Stimulated activated CD4-positive, alpha-beta T cell treated with anti-CD3 and anti-CD28 coated beads, Interleukin-15, amount 100 ng/mL, for 48 hours (primary cell): Measurements from ENCODE around the gene ATRNL1.
"Not testable (repeated sequence)": the region's sequence is repeated elsewhere in the genome, so short reads cannot be mapped to it uniquely, and the experiment has no call there.

Experiments used
- DNase-seq, 2 donors: peaks; one replicate each; pipeline ENCODE4 v3.0.0-alpha.2; 2020; ENCODE audit warnings: low read depth in 2 of 2

Gene ATRNL1

DNA sequence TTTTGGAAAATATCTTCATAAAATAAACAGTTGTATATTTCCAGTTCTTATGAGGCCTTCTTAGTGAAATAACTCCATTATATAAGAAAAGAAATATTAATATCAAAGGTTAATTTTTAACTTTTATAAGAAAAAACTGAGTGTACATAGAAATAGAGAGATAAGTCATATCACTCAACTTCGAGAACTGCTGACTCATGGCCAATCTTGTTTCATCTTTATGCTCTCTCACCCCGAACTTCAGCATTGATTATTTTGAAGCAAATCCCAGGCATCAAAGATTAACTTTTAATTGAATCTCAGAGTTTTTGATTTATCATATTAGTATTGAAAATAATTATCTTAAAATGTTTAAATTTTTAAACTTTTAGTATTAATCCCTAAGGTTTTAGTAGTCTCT, 652.8 kb downstream of the ATRNL1 start:
- DNase-seq = no peak

DNA sequence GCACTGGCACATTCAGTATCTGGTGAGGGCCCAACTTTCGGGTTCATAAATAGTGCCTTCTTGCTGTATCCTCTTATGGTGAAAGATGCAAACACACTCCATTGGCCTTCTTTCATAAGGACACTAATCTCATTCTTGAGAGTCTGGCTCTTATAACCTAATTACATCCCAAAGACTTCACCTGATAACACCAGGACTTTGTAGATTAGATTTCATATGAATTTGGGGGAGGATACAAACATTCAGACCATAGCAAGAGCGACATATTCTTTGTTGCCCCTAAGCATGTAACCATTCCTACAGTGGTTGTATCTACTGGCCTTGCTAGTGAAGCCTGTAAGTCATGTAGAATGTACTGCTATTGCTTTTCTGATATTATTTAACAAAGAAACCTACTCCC, 654.6 kb downstream of the ATRNL1 start:
- no peak for DNase-seq

DNA sequence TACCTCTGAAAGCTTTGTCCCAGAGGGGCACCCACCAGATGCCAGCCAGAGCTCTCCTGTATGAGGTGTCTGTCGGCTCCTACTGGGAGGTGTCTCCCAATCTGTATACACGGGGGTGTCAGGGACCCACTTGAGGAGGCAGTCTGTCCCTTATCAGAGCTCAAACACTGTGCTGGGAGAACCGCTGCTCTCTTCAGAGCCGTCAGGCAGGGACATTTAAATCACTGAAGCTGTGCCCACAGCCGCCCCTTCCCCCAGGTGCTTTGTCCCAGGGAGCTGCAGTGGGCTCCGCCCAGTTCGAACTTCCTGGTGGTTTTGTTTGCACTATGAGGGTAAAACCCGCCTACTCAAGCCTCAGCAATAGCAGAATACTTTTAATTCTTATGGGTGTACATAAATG, 665.3 kb downstream of the ATRNL1 start:
- DNase-seq = not testable (repeated sequence)

DNA sequence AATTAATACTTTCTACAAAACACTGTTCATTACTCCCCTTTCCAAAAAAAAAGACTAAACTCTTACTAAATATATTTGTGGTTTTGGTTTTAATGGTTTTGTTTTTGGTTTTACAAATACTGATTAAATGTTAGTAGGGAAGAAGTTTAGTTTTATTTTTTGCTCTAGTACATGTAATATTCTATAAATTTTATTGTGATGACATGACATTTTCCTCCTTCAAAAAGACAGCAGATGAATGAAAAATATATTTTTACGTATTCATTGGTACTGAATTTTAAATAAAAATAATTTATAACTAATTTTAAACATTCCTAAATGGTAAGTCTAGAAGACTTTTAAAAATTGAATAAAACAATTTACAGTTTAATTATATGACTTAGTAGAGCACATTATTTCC, 667.0 kb downstream of the ATRNL1 start:
- DNase-seq = no peak

DNA sequence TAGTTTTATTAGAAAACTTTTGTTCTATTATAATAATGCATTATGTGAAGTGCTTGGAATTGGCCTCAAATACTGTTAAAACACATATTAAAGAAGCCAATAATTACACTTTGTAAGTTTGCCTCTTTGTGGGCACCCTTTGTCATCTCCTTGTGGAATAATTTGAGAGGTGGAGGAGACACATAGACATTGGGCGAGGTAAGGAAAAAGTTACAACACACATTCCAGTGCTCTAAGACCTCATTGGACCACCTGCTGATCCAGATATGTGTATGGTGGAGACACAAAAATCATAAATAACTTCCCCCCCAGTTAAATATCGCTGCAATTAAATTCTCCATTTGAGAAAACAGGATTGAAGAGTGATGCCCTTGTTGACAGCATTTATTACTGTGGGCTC, 668.0 kb downstream of the ATRNL1 start:
- DNase-seq = no peak

DNA sequence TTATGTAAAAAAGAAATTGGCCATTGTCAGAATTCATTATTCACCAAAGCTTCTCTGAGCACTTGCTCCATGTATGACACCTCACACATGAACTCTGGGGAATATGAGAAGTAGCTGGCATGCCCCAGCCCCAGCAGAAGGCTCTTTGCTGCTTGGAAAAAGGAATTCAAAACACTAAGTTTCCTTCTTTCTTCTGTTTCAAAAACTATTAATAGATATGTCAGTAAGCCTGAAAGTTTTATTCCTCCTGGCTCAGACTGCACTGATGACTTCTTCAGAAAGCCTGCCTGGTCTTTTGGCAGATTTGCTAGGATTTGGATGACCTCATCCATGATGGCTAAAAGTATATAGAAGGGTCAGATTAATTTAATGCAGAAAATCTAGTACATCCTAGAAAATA, 668.9 kb downstream of the ATRNL1 start:
- DNase-seq = no peak

DNA sequence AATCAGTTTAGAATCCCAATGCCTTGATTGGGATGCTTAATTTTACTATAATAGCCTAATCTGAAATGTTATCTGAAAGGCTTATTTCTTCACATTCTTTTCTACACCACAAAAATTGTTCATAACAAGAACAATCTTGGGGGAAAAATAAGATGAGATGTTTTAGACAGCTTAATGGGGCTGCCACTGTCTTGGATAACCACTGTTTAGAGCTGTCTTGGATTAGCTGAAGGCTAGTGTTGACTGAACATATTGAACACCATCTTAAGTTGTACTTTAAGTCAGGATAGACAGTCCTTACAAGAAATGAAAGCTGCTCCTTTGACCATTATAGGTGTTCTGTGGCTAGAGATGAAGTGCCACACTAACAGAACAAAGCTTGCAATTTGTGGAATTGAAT, 678.6 kb downstream of the ATRNL1 start:
- DNase-seq = no peak

DNA sequence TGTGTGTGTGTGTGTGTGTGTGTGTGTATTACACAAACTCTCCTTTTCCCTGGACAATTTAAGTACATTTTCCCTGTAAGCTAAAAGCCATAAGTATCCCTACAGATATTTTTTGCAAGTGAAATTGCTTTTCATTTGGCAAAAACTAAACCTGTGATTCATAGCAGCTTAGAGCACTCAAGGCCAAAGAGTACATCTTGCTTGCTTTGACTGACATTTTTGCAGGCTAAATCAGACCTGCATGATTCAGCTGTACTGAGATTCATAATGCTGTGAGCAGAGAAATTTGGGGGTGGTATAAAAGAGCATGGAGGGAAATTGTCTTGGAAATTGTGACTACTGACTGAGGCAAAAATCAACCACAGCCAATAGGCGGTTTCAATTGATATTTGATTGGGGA, 679.4 kb downstream of the ATRNL1 start:
- no peak for DNase-seq

DNA sequence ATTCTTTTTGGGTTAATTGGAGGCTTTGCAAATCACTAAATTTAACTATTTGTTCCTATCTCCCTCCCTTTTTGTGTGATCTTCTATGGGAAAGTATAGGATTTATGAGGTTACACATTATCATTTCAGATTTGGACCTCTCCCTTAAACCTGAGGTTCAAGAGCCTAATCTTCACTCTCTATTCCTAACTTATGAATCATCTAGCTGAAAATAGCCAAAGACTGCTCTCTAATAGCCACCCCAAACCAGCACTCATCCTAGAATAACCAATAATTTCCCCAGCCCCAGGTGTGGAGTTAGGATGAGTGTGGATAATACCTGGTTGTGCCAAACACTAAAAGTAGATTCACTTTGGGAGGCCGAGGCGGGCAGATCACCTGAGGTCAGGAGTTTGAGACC, 680.7 kb downstream of the ATRNL1 start:
- DNase-seq = no peak

DNA sequence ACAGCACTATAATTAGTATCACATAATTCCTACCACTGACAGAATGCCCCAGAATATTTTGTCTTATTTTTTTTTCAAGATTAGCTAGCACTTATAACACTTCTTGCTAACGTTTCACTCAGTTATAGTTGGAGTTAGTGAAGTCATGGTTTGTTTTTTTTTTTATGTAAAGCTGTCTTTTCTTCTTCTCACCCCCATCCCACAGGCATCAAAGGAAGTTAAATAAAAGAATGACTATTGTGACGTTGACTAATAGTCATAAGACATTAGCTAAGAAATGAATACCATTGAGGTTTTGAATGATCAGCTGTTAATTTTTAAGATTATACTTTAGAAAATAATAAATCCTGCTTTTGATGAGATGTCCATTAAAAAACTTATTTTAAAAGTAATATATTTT, 681.6 kb downstream of the ATRNL1 start:
- DNase-seq = no peak

DNA sequence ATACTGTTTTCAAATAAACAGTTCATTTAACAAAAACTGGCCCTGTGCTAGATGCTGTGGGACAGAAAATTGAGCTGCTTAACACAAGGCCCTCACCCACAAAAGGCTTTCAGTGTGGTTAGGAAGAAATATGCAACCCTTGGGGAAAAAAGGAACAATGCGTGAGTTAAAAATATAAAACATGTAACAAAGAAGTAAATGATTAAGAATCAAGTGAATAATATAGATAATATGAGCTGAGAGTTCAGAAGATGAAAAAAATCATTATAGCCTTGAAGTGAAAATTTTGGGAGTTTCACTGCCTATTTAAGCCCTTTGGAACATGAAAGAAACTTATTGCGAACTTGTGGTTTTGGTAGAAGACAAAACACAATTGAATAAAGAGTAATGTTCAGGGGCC, 684.5 kb downstream of the ATRNL1 start:
- no peak for DNase-seq

DNA sequence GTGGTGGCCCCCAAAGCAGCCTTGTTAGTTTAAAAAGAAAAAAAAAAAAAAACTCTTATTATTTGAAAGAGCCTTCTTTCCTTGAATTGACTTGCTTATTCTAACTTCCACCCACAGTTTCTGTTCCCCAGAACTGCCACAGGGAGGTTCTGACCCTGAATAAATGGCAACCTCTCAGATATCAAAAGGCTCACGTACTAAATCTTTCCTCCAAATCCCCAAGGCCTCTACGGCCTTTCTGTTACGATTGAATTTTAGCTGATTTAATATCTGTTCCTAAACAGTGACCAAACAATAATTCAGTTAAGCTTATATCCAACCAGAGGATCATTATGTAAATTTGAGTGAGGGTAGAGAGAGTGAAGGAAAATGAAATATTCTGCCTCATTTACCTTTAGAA, 697.1 kb downstream of the ATRNL1 start:
- no peak for DNase-seq

DNA sequence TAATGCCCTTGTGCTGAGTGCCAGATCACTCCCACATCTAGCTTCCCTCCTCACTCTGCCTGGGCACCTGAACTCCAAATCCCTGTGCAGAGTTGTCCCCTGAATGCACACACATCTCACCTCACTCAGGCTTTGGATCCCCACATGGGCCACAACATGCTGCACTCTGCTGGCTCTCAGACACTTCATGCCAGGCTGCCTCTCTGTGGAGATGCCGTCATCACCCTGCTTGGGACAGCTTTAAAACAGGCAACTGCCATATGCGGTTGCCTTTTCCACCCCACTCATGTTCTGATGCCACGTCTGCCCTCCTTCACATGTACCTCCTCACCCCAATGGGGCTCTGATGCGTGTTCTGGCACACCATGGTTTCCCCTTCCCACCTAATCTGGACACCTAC, 702.8 kb downstream of the ATRNL1 start:
- DNase-seq = no peak

DNA sequence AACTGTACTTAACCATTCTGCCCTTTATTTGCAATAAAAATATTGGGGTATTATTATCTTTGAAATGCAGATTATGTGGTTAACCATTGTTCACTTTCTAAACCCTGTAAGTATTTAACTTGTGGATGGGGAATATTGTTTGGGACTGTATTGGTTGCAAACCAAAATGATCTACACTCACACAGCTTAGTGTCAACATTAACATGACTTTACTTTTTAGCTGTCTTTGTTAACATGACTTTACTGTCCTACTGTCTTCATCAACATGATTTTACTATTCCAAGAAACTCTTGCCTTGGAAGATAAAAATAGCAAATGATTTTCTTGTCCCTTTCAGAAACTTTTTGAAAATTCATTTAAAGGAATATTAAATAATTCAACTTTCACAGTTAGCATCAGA, 708.3 kb downstream of the ATRNL1 start:
- DNase-seq = no peak

DNA sequence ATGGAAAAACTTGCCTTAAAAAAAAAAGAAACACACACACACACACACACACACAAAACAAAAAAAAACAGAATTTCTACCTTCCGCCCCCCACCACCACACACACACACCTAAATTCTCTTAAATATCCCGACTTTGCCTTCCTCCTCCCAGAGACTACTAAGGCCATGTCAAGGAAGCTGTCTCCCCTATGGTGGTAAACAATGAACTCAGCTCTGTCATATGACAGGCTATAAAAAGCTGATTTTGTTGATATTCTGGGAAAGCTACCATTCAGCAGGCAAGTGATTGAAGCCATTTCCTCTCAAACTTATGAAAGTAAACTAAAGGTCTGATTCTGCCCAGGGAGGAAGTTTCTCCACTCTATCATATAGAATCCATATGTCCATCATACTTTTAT, 708.8 kb downstream of the ATRNL1 start:
- no peak for DNase-seq

DNA sequence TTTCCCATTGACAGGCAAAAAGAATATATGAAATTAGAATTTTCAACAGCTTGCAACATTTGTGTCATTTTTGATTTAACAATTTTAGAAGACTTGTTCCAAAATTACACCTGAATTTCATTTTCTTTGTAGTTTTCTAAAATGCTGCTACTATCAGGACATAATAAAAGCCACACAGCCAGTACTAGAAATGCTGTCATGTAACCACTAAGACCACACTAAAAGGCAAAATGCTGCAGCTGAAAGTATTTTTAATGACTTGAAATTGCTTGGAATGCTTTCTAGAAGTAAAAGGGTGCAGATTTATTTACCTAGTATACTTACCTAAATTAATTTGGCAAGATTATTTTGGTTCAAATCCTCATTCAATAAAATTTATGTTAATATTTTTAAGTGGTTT, 709.7 kb downstream of the ATRNL1 start:
- DNase-seq = no peak

DNA sequence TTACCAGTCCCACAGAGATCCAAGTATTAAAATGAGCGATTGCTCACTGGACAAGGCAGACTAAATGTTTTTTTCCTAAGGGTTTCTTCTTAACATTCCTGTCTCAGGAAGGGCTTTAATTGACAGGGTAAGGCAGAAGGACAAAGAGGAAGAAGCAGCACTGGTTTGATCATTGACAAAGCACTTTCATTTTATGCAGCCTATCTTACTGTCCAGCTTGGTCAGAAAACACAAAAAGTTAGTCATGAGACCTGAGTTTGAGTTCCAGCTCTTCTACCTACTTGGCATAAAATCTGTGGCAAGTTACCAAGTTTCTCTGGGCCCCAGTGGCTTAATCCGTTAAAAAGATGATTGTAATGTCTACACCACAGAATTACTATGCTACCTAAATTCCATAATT, 721.4 kb downstream of the ATRNL1 start:
- DNase-seq = no peak

DNA sequence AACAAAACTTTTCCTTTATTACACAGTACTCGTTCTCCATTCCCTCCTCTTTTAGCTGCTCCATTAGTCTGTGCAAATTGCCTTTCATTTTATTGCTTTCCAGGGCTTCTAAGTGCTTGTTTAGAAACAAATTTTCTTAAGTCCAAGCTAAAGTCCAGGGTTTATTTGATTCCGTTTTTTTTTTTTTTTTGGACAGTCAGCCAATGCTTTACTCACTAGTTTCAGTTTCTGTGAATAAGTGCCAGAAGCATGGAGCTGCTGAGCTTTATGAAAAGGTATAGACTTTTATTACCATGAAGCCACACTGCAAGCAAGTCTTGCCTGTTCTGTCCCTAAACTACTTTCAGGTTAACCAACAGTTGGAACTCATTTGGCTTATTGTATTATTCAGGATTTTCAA, 724.8 kb downstream of the ATRNL1 start:
- no peak for DNase-seq

DNA sequence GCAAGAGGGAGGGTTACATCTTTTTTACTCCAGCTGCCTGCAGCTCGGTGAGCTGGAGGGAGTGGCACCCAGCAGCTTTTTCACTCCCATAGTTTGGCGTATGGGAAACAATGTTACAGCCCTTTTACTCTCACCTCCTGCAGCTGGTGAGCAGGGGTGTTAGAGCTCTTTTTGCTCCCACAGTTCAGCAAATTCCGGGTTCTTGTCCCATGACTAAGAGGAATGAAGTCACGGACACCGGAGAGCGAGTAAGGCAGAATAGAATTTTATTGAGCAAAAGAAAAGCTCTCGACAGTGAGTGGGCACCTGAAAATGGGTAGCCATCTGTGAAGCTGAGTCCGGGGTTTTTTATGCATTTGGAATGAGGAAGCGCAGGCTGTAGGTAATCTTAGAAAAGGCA, 733.2 kb downstream of the ATRNL1 start:
- DNase-seq = no peak

DNA sequence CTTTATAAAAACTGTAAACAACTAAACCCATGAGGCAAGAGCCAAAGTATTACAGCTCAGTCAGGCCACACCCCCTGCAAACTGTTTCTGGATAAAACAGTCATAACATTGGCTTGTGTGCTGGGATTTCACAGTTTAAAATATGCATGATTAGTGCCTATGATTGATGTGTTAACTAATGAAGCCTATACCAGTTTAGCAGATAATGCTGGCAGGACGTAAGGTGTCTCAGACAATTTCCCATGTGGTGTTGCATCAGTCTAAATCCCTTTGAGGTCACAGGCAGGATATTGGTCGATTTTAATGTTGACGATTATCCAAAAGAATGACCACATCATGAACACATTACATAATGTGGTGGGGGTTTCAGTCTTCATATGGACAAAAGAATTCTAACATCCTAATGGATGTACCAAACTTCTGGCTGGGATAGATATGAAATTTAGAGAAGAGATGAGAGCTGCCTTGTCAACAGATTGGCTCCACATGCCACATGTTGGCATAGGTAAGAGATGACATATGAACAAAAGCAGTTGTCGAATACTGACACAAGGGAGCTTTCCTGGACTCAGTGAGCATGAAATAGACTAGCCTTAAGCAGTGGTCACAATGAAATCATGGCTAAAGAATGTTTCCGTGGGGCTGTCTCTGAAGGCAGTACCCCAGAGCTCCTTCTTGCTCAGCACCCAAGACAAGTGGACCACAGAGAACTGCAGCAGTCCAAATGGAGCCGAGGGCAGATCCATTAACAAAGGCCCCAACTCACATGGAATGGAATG, 734.3 kb downstream of the ATRNL1 start:
- DNase-seq = no peak

DNA sequence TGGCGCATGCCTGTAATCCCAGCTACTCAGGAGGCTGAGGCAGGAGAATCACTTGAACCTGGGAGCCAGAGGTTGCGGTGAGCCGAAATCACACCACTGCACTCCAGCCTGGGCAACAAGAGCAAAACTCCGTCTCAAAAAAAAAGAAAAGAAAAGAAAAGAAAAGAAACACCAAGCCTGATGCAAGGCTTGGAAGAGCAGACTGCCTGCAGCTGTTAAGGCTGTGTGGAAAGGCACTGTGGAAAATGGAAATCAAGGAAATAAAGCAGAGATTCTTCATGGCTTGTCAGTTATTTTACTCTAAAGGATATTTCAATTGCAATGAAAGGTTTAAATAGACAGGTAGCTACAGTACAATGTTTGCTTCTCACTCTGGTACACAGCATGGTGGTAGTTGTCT, 735.0 kb downstream of the ATRNL1 start:
- not testable (repeated sequence) for DNase-seq

DNA sequence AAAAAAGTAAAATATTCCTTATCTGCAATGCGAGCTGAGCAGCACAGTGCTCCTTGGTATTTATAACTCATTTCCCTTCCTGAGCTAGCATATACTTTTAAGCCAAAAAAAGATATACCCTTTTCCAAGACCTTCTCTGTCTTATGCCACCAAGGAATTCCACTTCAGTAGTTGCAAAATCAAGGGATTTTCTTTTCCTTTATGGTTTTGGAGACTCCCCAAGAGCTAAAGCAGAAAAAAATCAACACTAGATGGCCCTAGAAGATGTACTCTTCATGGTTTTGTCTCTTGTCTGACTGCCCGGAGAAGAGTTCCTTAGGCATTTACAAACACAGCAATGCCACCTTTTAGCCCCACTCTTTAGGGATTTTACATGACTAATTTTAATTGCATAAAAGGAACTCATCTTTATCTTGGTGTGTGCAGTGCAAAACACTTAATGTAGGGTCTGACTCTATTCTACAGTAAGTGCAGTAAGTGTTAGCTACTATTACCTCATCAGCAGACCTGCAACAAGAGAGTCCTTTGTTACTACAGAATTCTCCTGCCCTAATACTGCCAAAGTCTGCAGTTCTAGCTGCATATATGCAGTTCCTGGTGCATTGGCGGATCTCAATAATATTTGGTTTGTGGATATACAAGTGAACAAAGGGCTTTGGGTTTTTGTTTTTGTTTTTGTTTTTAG, 736.5 kb downstream of the ATRNL1 start:
- no peak for DNase-seq

DNA sequence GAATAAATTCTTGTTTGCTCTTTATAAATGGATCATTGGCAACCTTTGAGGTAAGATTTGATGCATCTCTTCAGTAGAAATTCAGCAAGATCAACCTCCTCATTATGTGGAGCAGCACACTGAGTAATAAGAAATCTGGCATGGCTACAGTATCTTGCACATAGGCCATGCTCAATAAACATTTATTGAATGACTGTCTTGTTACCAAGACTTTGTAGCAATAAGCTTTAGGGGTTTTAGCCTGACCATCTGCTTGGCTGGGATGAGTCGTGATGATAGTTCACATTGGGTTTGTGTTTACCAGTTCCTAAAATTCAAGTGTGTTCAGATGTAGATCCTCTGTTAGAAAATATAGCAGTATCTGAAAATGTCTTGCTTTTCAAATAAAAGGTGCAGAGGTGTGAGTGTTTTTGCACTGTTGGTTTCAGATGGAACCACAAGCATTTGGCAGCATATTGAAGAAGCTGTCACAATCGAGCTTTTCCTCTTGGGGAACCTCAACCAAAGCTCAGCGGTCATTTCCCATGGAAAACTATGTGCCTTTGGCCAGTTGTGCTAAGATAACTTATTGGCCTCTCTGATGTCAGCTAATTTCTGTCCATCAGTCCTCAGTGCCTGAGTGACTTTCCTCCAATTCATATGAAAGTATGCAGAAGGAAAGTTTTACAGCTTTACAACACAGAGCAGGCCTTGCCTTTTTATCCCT, 737.3 kb downstream of the ATRNL1 start:
- no peak for DNase-seq
